ENCODE results near the gene SOX9.
"Not testable (repeated sequence)": the region's sequence is repeated elsewhere in the genome, so short reads cannot be mapped to it uniquely, and the experiment has no call there.

SOX9 gene

DNA sequence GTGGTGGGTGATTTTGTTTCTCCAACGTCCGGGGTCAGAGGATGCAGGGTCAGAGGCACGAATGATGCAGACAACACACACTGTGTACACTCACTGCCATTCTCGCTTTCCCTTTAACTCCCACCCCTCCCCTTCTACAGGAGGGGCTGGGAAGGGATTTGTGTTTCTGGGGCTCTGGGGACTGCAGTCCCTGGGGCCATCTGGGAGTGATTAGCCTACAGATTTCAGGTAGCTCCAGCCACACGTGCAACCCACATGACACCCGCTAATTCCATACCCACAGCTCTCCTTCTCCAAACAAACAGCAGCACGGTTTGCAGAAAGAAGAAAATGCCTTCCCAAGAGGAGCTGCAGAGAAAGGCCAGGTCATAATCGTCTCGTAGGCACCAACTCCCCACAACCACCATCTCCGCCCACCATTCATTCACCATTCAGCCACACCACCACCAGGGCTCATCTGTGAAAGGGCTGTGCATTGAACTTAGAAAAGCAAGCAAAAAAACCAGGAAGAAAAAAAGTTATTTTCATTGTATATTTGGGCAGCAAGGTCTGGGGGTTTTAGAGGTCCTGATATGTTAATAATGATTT lies 9.4 kb upstream of the SOX9 start:
- no peak for DNase-seq (ENCODE audit: low spot score)

DNA sequence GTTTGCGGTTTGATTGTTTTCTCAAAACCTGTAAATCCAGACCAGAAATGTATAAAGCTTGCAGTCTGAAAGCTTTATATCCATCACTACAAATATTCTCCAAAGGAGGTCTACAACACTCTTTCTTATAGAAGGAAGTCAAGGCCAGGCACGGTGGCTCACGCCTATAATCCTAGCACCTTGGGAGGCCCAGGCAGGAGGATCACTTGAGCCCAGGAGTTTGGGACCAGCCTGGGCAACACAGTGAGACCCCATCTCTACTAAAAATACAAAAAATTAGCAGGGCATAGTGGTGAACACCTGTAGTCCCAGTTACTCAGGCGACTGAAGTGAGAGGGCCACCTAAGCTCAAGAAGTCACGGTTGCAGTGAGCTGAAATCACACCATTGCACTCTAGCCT lies 8.9 kb upstream of the SOX9 start:
- not testable (repeated sequence) for DNase-seq (ENCODE audit: low spot score)

DNA sequence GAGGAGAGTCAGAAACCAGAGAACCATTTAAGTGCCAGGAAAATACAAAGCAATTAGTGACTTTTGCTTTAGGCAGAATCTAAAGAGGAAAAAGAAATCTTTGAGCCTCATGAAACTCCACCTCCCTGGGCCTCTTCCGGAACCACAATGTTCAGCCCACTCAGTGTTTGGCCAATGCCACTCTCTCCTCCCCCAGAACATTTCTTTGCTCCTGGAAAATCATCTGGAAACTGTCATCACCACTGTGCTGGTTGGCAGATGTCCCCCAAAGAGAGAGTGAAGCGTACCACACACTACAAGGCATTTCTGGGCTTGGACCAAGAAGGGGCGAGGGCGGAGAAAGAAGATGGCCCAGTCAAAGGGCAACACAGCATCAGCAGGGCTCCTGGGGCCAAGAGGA lies 7.1 kb upstream of the SOX9 start:
- DNase-seq (ENCODE audit: low spot score) = no peak

DNA sequence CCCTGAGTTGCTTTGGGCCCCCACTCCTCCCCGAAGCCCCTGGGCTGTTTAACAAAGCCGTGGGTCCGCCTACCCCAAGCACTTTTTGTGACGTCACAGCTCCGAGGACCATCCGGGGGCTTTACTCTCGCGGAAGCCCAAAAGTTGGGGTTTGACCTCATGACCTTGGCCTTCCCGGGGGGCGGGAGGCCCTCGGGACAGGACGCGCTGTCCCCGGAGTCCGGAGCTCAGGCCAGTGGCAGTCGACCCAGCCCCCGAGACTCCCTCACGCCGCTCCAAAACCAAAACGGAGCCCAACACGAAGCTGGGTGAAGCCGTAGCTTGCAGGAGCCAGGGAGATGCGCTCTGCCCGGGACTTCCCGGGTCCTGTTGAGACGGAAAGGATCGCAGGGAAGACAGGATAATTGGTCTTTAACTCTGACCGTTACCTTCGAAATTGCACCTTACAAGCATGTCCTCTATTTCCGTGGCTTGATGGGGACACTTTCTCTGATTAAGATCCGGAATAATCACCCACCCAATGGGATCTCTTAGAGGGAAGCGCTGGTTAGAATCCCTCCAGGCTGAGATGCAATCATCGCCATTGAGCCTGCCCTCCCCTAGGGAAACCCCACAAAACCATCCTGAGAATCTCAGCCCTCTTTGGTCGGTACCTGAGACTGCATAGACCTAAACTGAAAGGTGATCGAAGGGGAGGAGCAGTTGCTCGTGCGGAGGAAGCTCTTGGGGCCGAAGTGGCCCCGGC lies 4.9 kb upstream of the SOX9 start:
- no peak for DNase-seq (ENCODE audit: low spot score)

DNA sequence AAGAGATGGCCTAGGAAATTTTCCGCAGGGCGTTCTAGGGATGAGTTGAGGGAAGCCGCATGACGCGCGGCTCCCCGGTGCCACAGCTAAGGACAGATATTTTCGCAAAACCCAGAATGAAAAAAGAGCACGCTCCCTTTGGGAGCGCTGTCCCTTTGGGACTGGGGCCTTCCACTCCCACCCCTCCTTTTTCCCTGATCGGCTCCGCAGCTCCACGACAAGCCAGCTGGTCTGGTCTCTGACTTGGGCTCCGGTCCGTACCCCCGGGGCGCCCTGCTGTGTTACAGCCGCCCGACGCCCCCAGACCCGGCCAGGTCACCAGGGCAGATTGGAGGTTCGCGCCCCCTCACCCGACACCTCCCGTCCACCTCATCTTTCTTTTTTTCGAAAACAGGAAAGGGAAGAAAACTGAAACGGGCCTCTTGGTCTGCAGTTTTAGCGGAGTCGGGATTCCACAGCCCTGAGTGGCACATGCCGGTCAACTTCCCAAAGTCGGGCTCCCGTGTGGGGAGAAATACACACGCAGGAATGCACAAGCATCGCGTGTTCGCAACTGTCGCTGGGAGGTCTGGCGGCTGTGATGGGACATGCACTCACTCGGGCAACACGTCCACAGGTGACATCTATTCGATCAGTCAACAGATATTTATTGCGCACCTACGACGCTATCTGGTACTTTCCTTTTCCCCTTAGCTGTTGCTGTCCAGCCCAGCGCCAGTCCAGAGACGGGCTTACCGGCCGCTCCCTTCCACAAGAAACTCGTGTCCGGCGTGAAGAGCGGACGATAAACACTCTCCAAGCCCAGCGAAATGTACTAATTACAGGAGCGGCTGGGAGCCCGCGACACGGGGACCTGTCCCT lies 3.9 kb upstream of the SOX9 start:
- peak; percentile 34 for DNase-seq (ENCODE audit: low spot score)

DNA sequence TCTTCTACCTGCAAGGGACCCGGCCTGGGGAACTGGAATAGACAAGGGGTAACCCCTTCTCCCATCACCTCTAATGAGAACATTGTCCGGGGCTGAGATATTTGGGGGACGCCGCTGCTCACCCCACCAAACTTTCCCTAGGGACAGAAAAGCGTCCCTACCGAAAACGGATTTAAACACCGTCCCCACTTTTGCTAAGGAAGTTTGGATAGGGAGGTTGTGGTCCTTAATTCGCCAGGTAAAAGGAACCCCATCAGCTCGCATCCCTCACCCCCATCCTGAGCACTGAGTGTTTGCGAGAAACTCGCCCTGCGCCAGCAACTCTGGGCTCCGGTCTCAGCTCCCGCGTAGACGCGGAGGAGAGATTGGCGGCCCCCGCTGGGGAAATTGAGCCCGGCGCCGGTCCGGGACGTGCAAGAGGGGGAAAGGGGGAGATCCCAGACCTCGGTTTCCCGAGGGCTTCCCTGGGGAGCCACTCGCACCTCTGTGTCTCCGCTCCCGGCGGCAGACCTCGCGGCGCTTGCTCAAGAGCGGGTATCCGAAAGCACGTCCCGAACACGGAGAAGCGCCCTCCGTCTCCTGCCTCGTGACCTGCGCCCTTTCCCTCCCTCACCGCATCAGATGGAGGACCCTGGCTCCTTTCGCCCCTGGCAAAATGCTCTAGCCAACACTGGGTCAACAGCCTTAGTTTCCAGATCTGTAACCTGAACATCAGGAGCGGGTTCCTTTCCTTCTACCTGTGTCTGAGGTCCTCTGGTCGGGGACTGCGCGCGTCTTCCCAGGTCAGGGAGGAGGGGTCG lies 3.1 kb upstream of the SOX9 start:
- no peak for DNase-seq (ENCODE audit: low spot score)

DNA sequence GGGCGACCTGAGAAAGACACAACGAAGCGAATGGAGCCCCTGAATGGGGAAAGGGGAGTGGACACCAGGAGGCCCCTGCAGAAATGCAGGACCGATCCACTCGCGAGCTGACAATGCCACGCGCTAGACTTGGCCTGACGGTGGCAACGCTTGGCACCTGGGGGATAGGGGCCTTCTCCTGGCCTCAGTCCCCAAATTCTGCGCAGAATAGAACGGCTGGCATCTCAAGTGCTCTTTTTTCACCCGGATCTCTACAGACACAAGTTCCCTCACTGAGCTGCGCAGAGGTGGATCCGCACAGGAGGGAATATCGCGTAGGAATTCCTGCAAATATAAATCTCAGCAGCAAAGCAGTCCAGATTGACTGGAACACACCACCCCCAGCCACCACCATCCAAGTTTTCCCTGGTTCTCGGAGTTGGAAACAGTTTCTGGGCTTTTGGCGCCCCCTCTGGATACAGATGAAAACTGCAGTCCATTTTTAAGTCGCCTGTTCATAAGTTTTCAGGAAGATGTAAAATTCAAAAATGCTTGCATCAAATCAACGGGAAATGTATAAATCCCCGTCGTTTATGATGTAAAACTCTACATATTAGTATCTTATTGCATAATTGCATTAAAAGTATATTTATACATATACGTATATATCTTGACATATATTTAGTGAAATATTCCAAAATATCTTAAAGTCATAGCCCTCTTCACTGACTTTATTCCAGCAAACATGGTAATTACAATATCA lies 2.3 kb upstream of the SOX9 start:
- peak; percentile 85 for DNase-seq (ENCODE audit: low spot score)

DNA sequence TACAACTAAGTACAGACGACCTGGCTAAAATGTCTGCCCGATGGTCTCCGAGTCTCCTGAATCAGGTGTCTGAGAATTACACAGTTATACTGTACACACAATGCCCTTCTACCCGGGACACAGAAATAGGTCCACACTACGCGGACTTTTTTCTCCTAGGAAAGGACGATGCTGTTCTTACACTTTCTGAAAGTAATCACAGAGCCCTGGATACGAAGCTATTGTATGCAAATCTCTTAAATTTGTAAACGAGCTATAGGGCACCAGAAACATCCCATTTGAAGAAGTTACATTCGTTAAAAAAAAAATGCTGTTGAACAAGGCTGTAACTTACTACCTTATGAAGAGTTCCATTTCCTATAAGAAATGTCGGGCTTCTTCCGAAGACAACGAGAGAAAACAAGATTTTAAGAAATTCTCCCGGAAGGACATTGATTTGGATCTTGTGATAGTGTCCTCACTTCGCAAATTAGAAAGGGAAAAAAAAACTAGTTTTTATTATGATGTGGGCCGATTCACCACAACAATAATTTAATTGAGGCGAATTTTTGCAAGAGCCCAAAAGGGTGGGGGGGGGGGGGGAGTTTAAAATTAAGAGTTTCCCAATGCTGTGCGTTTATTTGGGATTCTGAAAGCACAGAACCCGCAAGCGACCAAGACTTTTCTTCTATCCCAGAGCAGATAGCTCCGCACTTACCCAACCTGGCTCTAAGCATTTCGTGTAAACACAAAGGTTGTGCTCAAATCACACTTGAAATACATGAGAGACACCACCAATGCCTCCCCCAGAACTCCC lies 1.5 kb upstream of the SOX9 start:
- DNase-seq (ENCODE audit: low spot score) = no peak

DNA sequence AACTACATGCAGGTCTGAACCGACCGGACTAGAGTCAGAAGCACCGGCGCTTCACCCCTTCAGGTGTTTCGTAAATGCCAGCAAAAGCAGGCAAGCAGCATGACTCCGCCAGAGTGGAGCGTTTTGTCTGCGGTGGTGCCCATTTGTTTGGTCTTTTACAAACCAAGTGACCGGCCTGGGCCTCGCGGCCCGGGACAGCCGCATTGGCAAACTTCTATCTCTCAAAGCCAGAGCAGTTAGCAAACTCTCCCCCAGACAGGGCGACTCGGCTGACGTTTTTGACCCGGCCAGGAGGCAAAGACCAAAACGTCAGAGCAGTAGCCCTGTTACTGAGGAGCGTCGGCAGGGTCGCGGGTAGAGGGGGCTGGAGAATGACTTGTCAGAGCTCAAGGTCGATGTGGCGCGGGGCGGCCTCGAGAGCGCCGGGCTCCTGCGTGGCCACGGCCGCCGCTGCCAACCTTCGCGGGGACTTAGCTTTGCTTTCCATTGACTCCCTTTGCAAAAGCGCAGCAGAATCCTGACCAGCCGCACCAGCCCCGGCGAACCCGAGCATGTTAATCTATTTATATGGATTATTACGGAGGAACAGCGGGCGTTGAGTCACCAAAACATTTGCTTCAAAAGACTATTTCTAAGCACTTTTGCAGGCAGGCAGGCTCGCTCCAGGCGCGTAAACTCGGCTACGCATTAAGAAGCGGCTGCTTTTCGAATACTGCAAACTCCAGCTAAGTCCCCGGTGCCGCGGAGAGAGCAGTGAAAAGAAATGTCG lies 763 bp upstream of the SOX9 start:
- DNase-seq (ENCODE audit: low spot score) = peak; percentile 72

DNA sequence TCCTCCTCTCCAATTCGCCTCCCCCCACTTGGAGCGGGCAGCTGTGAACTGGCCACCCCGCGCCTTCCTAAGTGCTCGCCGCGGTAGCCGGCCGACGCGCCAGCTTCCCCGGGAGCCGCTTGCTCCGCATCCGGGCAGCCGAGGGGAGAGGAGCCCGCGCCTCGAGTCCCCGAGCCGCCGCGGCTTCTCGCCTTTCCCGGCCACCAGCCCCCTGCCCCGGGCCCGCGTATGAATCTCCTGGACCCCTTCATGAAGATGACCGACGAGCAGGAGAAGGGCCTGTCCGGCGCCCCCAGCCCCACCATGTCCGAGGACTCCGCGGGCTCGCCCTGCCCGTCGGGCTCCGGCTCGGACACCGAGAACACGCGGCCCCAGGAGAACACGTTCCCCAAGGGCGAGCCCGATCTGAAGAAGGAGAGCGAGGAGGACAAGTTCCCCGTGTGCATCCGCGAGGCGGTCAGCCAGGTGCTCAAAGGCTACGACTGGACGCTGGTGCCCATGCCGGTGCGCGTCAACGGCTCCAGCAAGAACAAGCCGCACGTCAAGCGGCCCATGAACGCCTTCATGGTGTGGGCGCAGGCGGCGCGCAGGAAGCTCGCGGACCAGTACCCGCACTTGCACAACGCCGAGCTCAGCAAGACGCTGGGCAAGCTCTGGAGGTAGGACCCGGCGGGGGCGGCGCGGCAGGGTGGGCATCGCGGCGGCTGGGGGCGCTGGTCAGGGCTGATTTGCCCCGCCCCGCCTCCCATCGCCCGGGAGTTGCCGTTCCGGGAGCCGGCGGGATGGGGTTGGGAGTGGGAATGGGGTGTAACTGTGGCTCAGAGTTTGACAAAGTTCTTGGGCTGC lies 567 bp downstream of the SOX9 start:
- peak; percentile 72 for DNase-seq (ENCODE audit: low spot score)

DNA sequence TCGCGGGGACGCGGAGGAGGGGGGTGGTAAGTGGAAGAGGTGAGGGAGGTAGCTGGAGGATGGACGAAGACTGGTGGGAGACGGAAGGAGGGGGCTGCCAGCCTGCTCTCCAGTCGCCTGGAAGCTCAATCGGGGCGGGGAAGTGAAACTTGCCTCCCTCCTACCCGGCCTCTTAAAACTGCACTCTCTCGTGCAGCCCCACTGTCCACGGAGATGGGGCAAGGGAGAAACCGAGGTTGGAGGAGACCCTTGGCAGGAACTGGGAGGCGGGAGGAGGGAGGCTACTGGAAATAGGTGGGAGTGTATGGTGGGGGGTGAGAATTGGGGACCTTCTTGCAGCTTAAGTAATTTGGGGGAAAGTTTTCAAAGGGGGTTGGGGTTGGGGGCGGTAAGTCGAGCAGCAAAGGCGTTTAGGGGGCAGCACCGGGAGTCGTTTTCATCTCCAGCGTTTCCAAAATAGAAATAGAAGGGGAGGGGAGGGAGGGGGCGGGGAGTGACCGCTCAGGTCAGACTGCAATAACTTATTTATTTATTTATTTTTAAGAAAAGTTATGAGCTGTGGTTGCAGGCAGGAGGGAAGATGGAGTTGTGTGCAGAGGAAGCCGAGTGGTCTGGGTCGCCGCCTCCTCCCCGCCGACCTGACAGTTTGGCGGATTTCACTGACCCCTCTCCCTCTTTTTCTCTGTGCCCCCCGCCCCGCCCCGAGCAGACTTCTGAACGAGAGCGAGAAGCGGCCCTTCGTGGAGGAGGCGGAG lies 1.4 kb downstream of the SOX9 start:
- no peak for DNase-seq (ENCODE audit: low spot score)

DNA sequence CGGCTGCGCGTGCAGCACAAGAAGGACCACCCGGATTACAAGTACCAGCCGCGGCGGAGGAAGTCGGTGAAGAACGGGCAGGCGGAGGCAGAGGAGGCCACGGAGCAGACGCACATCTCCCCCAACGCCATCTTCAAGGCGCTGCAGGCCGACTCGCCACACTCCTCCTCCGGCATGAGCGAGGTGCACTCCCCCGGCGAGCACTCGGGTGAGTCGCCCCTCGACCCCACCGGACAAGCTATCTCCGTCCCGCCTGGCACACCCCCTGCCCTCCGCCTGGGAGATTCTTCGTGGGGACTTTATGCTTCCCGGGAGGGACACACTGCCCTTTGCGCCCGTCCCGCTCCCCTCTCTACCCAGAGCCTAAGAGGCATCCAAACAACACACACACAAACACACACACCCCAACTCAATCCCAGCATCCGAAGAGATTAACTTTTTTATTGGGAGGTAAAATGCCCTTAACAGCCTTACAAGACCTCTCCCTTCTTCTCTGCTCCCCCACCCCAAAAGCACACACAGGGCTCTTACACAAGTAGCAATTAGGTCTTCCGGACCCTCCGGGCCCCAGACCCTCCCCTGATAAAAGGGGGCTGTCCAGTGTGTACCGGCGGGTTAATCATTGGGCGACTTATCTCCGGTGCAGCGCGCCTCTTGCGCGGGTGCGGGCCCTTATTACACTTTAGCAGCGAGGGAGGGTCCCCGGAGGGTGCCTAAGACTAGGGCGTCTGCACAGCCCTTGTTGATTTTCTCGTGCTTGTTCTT lies 2.1 kb downstream of the SOX9 start:
- peak; percentile 63 for DNase-seq (ENCODE audit: low spot score)

DNA sequence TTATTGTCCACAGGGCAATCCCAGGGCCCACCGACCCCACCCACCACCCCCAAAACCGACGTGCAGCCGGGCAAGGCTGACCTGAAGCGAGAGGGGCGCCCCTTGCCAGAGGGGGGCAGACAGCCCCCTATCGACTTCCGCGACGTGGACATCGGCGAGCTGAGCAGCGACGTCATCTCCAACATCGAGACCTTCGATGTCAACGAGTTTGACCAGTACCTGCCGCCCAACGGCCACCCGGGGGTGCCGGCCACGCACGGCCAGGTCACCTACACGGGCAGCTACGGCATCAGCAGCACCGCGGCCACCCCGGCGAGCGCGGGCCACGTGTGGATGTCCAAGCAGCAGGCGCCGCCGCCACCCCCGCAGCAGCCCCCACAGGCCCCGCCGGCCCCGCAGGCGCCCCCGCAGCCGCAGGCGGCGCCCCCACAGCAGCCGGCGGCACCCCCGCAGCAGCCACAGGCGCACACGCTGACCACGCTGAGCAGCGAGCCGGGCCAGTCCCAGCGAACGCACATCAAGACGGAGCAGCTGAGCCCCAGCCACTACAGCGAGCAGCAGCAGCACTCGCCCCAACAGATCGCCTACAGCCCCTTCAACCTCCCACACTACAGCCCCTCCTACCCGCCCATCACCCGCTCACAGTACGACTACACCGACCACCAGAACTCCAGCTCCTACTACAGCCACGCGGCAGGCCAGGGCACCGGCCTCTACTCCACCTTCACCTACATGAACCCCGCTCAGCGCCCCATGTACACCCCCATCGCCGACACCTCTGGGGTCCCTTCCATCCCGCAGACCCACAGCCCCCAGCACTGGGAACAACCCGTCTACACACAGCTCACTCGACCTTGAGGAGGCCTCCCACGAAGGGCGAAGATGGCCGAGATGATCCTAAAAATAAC lies 3.0 kb downstream of the SOX9 start:
- no peak for DNase-seq (ENCODE audit: low spot score)

DNA sequence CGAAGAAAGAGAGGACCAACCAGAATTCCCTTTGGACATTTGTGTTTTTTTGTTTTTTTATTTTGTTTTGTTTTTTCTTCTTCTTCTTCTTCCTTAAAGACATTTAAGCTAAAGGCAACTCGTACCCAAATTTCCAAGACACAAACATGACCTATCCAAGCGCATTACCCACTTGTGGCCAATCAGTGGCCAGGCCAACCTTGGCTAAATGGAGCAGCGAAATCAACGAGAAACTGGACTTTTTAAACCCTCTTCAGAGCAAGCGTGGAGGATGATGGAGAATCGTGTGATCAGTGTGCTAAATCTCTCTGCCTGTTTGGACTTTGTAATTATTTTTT lies 3.6 kb downstream of the SOX9 start:
- DNase-seq (ENCODE audit: low spot score) = no peak

DNA sequence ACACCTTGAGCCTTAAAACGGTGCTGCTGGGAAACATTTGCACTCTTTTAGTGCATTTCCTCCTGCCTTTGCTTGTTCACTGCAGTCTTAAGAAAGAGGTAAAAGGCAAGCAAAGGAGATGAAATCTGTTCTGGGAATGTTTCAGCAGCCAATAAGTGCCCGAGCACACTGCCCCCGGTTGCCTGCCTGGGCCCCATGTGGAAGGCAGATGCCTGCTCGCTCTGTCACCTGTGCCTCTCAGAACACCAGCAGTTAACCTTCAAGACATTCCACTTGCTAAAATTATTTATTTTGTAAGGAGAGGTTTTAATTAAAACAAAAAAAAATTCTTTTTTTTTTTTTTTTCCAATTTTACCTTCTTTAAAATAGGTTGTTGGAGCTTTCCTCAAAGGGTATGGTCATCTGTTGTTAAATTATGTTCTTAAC lies 4.4 kb downstream of the SOX9 start:
- DNase-seq (ENCODE audit: low spot score) = peak; percentile 31

DNA sequence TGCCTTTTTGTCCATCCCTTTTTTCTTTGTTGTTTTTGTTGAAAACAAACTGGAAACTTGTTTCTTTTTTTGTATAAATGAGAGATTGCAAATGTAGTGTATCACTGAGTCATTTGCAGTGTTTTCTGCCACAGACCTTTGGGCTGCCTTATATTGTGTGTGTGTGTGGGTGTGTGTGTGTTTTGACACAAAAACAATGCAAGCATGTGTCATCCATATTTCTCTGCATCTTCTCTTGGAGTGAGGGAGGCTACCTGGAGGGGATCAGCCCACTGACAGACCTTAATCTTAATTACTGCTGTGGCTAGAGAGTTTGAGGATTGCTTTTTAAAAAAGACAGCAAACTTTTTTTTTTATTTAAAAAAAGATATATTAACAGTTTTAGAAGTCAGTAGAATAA lies 4.9 kb downstream of the SOX9 start:
- peak; percentile 43 for DNase-seq (ENCODE audit: low spot score)

Measured in kidney tubule cell (primary cell).